Neural progenitor cell (in vitro differentiated cells): ENCODE data around the gene KIAA0930.

Source experiments
- CTCF ChIP-seq: fragments of 200-600 bp; sonication (generic); IDR thresholded peaks from 2 replicates; pipeline ENCODE4 v1.5.1; 2017; ENCODE audit warnings: antibody characterized with exemption, mild to moderate bottlenecking
- EZH2 ChIP-seq: fragments of 200-600 bp; sonication (generic); IDR thresholded peaks from 2 replicates; pipeline ENCODE4 v1.6.1; 2017; ENCODE audit warnings: antibody characterized with exemption, mild to moderate bottlenecking, moderate library complexity
- EZH2phosphoT487 ChIP-seq: fragments of 200-600 bp; sonication (generic); IDR thresholded peaks from 2 replicates; pipeline ENCODE4 v1.6.1; 2017; ENCODE audit warnings: antibody characterized with exemption

GRCh38 chr22:45196308-45196707, 44.4 kb downstream of the KIAA0930 start:
- TF ChIP-seq CTCF: no peak
- TF ChIP-seq EZH2: no peak
- TF ChIP-seq EZH2phosphoT487: no peak
